ENCODE data around the gene IFT74. TPM values are rescaled to one million over a fixed set of nuclear protein-coding genes. Genes with fewer than 3 reads are reported as not detected.

Gene IFT74
- total and polyA plus RNA-seq, 12 donors, result 12.1 to 39.2 (median 19.5) TPM

DNA sequence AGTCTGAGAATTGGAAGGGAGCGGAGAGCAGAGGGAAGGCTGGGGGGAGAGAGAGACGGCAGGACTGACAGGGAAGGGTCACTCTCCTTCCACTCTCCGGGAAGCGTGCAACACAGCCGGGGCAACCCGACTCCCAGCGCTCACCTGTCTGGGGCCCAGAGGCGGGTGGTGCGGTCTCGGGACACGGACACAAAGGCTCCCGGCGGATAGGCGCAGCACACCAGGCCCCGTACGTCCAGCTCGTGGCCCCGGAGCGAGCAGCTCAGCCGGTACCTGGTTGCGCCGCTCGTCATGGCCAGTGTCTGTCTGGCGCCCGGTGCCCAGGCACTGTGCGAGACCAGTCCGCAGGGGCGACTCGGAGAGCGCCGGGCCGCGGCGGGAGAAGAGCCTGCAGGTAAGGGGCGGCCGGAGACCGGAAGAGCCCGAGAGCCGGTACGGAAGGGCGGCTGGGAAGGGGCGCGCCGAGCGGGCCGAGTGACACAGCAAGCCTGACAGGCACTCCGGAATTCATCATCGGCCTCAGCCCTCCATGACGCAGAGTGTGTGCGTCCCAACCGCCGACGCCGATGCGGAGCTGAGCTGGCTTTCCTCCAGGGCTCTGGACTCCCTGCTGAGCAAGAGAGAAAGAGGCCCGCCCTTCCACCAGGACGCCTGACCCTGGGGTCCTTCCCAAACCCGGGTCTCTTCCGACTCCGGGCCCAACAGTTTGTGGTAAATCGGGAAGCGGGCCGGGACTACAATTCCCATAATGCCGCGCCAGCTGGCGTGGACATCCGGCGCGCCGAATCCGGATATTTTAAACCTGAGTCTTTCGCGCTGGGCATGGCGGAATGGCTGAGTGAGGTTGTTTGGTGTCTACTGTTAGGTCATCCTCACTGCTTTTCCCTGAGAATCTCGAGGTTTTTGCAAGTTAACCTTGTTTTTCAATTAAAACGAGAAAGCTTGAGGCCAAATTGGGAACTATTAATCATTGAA is 9.2 kb upstream of the IFT74 start, which contains the start of gene PLAA:
TSS of gene PLAA (minus strand) at position 490 of the 975 bp plus-strand sequence. CDS start at position 293, 197 bp downstream.
- WGBS, 4 donors, result 0 to 1% (median 0%) methylated on average over 19 to 76 of the region's 76 CpGs

GRCh38 chr9:26947736-26948135 is 8.5 kb upstream of the IFT74 start:
- Histone ChIP-seq H3K27me3 (no peaks in the 10 kb centered on the region), H3K4me3 (peak overlapping the region in 3 of 4 donors; percentile 62 to 88 (median 82)), H3K27ac (peak overlapping the region; percentile 94 to 99 (median 98)), H3K4me1 (replicated peaks in 1 of 2) (peaks cover 28 to 29% of the 10 kb centered on the region in 2 donors), H3K9me3 (replicated peaks in 1 of 3) (no peaks in the 10 kb centered on the region), H3K36me3 (replicated peaks in 1 of 2) (no peaks in the 10 kb centered on the region)
- 0 to 2% (median 2%) methylated on average over 9 of the region's 9 CpGs for WGBS, 4 donors
- no peak for TF ChIP-seq POLR2A (IDR thresholded peaks at IDR 0.05)
- TF ChIP-seq, protein P1, sequence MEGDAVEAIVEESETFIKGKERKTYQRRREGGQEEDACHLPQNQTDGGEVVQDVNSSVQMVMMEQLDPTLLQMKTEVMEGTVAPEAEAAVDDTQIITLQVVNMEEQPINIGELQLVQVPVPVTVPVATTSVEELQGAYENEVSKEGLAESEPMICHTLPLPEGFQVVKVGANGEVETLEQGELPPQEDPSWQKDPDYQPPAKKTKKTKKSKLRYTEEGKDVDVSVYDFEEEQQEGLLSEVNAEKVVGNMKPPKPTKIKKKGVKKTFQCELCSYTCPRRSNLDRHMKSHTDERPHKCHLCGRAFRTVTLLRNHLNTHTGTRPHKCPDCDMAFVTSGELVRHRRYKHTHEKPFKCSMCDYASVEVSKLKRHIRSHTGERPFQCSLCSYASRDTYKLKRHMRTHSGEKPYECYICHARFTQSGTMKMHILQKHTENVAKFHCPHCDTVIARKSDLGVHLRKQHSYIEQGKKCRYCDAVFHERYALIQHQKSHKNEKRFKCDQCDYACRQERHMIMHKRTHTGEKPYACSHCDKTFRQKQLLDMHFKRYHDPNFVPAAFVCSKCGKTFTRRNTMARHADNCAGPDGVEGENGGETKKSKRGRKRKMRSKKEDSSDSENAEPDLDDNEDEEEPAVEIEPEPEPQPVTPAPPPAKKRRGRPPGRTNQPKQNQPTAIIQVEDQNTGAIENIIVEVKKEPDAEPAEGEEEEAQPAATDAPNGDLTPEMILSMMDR (IDR thresholded peaks at IDR 0.05), result no peak
- intact Hi-C loops (cut with DNase I), result loop anchor here in 1 of 2 donors (10.0 kb wide), 1 partner anchor 53 kb away; the partner anchor contains the start of gene CAAP1
- no peak for DNase-seq

More for the DNA sequence above, 9.2 kb upstream of the IFT74 start, which contains the start of gene PLAA:
- TF ChIP-seq, protein P1 (IDR thresholded peaks at IDR 0.05), result peak in 4 of 6 experiments; percentile 12 to 40 (median 25)
- TF ChIP-seq POLR2A (IDR thresholded peaks at IDR 0.05), result peak; percentile 71 to 81
- H3K4me3 ChIP-seq, result peak within 1 kb of the TSS; percentile 54 to 88 (median 72)
- H3K27me3 ChIP-seq, result no peaks in the 10 kb centered on the region
- no peaks in the 10 kb centered on the region for H3K36me3 ChIP-seq (replicated peaks in 1 of 2)
- H3K27ac ChIP-seq, result peak within 1 kb of the TSS; percentile 94 to 99 (median 98)
- peak; percentile 90 to 96 (median 93) for DNase-seq
- intact Hi-C loops (cut with DNase I), result loop anchor here in 1 of 2 donors (10.0 kb wide), 1 partner anchor 52 kb away; the partner anchor contains the start of gene CAAP1
- no peaks in the 10 kb centered on the region for H3K9me3 ChIP-seq (replicated peaks in 1 of 3)
- H3K4me1 ChIP-seq (replicated peaks in 1 of 2), result peaks cover 28 to 32% of the 10 kb centered on the region in 2 donors

- no peak overlapping the region for H3K27ac ChIP-seq
- TF ChIP-seq, protein P1 (IDR thresholded peaks at IDR 0.05), result no peak
- no peak for TF ChIP-seq POLR2A (IDR thresholded peaks at IDR 0.05)
Measured at GRCh38 chr9:26949637-26950069, 6.6 kb upstream of the IFT74 start.

DNA sequence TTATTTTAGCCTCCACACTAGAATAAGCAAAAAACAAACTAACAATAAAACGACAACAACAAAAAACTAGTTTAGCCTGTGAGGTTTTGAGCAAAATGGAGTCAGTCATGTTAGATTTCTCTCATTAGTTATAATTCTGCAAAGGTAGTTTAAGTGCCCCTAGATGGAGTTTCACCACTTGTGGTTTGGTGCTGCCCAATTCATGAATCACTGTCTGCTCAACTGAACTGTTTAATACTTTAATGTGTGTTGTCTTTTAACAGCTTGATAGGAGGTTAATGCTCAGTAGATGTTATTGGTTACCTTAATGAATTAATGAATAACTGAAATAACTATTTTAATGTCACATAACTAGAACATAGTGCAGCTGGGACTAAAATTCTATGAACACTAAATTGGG is 5.7 kb upstream of the IFT74 start:
- intact Hi-C loops (cut with DNase I), result no loop called here
- 82 to 93% (median 85%) methylated on average over 1 of the region's 1 CpG for WGBS, 4 donors
- TF ChIP-seq POLR2A (IDR thresholded peaks at IDR 0.05), result no peak
- TF ChIP-seq, protein P1 (IDR thresholded peaks at IDR 0.05), result no peak

More at GRCh38 chr9:26949637-26950069, 6.6 kb upstream of the IFT74 start:
- Histone ChIP-seq H3K27me3 (no peaks in the 10 kb centered on the region), H3K36me3 (replicated peaks in 1 of 2) (no peaks in the 10 kb centered on the region), H3K4me1 (replicated peaks in 1 of 2) (peaks cover 20 to 23% of the 10 kb centered on the region in 2 donors), H3K9me3 (replicated peaks in 1 of 3) (no peaks in the 10 kb centered on the region), H3K4me3 (no peak overlapping the region)
- 57 to 72% (median 64%) methylated on average over 6 of the region's 6 CpGs for WGBS, 4 donors
- intact Hi-C loops (cut with DNase I), result loop anchor here in 1 of 2 donors (10.0 kb wide), 1 partner anchor 55 kb away; the partner anchor contains the start of gene CAAP1
- DNase-seq, result no peak

More for the DNA sequence above, 5.7 kb upstream of the IFT74 start:
- no peaks in the 10 kb centered on the region for H3K27me3 ChIP-seq
- H3K4me3 ChIP-seq, result no peak overlapping the region
- H3K27ac ChIP-seq, result no peak overlapping the region
- no peak for DNase-seq
- H3K36me3 ChIP-seq (replicated peaks in 1 of 2), result no peaks in the 10 kb centered on the region
- peaks cover 12 to 22% of the 10 kb centered on the region in 2 donors for H3K4me1 ChIP-seq (replicated peaks in 1 of 2)
- H3K9me3 ChIP-seq (replicated peaks in 1 of 3), result no peaks in the 10 kb centered on the region

Measured in adrenal gland (tissue), 12 donors.